HG03196 (cell line): Measurements from ENCODE around the gene ZNF337.
"Not testable (repeated sequence)": the region's sequence is repeated elsewhere in the genome, so short reads cannot be mapped to it uniquely, and the experiment has no call there.

Experiments
- ATAC-seq: cut with Tn5 transposase; IDR thresholded peaks from one replicate; pipeline ENCODE4 v1.9.1; 2021; ENCODE audit not compliant: unreplicated experiment

Gene ZNF337

GRCh38 chr20:25695532-25696370 lies 902 bp downstream of the ZNF337 start:
- no peak for ATAC-seq

- no peak for ATAC-seq
Measured at GRCh38 chr20:25692499-25692898, 4.2 kb downstream of the ZNF337 start.

GRCh38 chr20:25690427-25690826 lies 6.2 kb downstream of the ZNF337 start:
- ATAC-seq, result no peak

- peak; percentile 18 for ATAC-seq
Measured at GRCh38 chr20:25686081-25687067, 10.3 kb downstream of the ZNF337 start.

- ATAC-seq, result peak; percentile 92
Measured at GRCh38 chr20:25685276-25686080, 11.2 kb downstream of the ZNF337 start.

- not testable (repeated sequence) for ATAC-seq
Measured at GRCh38 chr20:25683826-25684225, 12.8 kb downstream of the ZNF337 start.

GRCh38 chr20:25683050-25683449 lies 13.6 kb downstream of the ZNF337 start:
- no peak for ATAC-seq

- no peak for ATAC-seq
Measured at GRCh38 chr20:25676164-25676809, 20.4 kb downstream of the ZNF337 start.

- no peak for ATAC-seq
Measured at GRCh38 chr20:25675161-25675560, 21.5 kb downstream of the ZNF337 start.

- no peak for ATAC-seq
Measured at GRCh38 chr20:25672659-25673235, 23.9 kb downstream of the ZNF337 start.

GRCh38 chr20:25669826-25670422 lies 26.7 kb downstream of the ZNF337 start:
- no peak for ATAC-seq

GRCh38 chr20:25668446-25668845 lies 28.2 kb downstream of the ZNF337 start:
- no peak for ATAC-seq

GRCh38 chr20:25659999-25660398 lies 36.7 kb downstream of the ZNF337 start:
- no peak for ATAC-seq

GRCh38 chr20:25654487-25654886 lies 42.2 kb downstream of the ZNF337 start:
- ATAC-seq, result no peak

GRCh38 chr20:25652866-25653265 lies 43.8 kb downstream of the ZNF337 start:
- ATAC-seq, result not testable (repeated sequence)

GRCh38 chr20:25644814-25645213 lies 51.8 kb downstream of the ZNF337 start:
- no peak for ATAC-seq

- no peak for ATAC-seq
Measured at GRCh38 chr20:25643716-25644115, 52.9 kb downstream of the ZNF337 start.

GRCh38 chr20:25637247-25637646 lies 59.4 kb downstream of the ZNF337 start:
- no peak for ATAC-seq

GRCh38 chr20:25632940-25633790 lies 63.5 kb downstream of the ZNF337 start:
- no peak for ATAC-seq
